ENCODE data around the gene TRIM65. TPM values are rescaled to one million over a fixed set of nuclear protein-coding genes. Genes with fewer than 3 reads are reported as not detected.

The TRIM65 gene
- total RNA-seq, 1 donor: 22.5 TPM

DNA sequence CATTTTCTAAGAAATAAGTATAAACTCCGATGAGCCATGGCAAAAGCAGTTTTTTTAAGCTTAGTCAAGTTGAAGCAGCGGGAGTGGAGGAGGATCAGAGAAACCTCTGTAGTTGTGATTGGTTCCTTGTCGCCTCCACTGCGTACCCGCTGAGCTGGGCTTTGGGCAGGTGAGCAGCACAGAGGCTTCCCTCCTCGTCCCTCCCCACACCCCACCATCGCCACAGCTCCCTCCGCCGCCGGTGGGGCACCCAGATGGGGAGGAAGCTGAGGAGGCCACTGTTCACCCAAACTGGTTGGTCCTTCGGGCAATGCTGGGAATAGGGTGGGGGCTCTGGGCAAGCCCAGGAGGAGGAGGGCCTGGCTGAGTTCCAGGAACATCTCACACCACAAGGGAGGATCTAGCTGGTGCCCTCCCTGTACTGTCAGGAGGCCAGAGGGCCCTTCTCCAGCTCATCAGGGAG is 13.1 kb upstream of the TRIM65 start:
- no peak overlapping the region for H3K4me3 ChIP-seq (ENCODE audit: low read depth, low read length)
- DNase-seq (ENCODE audit: low read depth): no peak
- TF ChIP-seq CTCF (IDR thresholded peaks at IDR 0.05; ENCODE audit: insufficient read depth, low read depth, low read length): no peak

- no peak overlapping the region for H3K4me3 ChIP-seq (ENCODE audit: low read depth, low read length)
- no peak for TF ChIP-seq CTCF (IDR thresholded peaks at IDR 0.05; ENCODE audit: insufficient read depth, low read depth, low read length)
- DNase-seq (ENCODE audit: low read depth): no peak
Measured at GRCh38 chr17:75909051-75909811, 12.5 kb upstream of the TRIM65 start.

GRCh38 chr17:75908201-75908600 is 11.4 kb upstream of the TRIM65 start:
- no peak overlapping the region for H3K4me3 ChIP-seq (ENCODE audit: low read depth, low read length)
- TF ChIP-seq CTCF (IDR thresholded peaks at IDR 0.05; ENCODE audit: insufficient read depth, low read depth, low read length): no peak
- no peak for DNase-seq (ENCODE audit: low read depth)

- H3K4me3 ChIP-seq (ENCODE audit: low read depth, low read length): no peak overlapping the region
- no peak for DNase-seq (ENCODE audit: low read depth)
- TF ChIP-seq CTCF (IDR thresholded peaks at IDR 0.05; ENCODE audit: insufficient read depth, low read depth, low read length): no peak
Measured at GRCh38 chr17:75906143-75906884, 9.6 kb upstream of the TRIM65 start.

DNA sequence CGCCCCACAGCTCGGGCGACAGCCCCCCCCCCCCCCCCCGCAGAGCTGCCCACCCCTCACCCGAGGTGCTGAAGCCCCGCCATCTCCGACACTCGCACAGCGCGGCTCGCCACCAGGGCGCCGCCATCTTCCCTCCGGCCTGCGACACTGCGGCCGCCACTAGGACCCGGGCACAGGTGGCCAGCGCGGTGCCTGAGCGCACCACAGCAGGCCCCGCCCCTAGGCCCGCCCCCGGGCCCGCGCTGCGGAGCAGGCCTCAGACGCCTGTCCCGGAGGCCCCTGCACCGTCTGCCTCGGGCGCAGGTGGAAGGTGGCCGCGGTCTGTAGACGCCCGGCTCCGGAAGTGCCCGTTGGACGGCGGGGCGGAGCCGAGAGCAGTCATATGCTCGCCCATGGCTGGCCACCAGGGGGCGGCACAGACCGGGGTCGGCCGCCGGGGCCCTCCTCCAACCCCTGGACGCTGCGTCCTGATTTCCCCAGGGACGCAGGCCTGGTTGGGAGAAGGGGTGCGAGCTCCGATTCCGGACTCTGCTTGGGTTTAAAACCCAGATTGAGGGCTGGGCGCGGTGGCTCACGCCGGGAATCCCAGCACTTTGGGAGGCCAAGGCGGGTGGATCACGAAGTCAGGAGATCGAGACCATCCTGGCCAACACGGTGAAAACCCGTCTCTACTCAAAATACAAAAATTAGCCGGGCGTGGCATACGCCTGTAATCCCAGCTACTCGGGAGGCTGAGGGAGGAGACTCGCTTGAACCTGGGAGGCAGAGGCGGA is 8.2 kb upstream of the TRIM65 start, which contains the start of gene MRPL38:
Gene MRPL38, minus strand, starts transcription at position 136 of the 773 bp plus-strand sequence. Its CDS starts 9 bp downstream, at position 127.
- peak within 1 kb of the TSS; percentile 84 for H3K4me3 ChIP-seq (ENCODE audit: low read depth, low read length)
- peak; percentile 95 for DNase-seq (ENCODE audit: low read depth)
- TF ChIP-seq CTCF (IDR thresholded peaks at IDR 0.05; ENCODE audit: insufficient read depth, low read depth, low read length): peak; percentile 88

GRCh38 chr17:75902406-75902805 is 5.7 kb upstream of the TRIM65 start:
- H3K4me3 ChIP-seq (ENCODE audit: low read depth, low read length): no peak overlapping the region
- TF ChIP-seq CTCF (IDR thresholded peaks at IDR 0.05; ENCODE audit: insufficient read depth, low read depth, low read length): no peak
- no peak for DNase-seq (ENCODE audit: low read depth)
